NCI-H748 (cell line): ENCODE results near the gene DCXR.

Experiments used
- DNase-seq: peaks from one replicate; lab custom pipeline; 2025; ENCODE audit not compliant: unreplicated experiment; lab: John Stamatoyannopoulos, UW

DCXR gene

GRCh38 chr17:82013772-82014321 is 23.6 kb downstream of the DCXR start:
- no peak for DNase-seq

DNA sequence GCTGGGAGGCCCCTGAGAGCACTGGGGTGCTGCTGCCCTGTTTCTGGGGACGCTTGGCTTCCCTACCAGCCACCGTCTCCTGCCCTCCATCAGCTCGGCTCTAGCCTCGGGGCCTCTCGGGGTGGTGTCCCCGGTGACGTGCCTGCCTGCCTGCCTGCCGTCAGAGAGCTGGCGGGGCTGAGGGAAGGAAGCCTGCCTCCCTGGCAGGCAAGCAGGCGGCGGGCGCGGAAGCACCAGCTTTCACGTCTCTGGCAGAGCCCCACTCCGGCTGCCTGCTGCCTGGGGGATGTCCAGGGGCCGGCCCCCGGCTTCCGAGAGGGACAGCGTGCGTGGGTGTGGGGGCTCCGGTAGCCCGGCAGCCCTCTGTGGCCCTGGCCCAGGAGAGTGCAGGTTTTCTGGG is 24.2 kb downstream of the DCXR start:
- no peak for DNase-seq

- DNase-seq = peak; percentile 13
These were observed 24.7 kb downstream of the DCXR start for GRCh38 chr17:82012640-82013295.

GRCh38 chr17:82012261-82012639 is 25.2 kb downstream of the DCXR start:
- no peak for DNase-seq

GRCh38 chr17:82011617-82012187 is 25.8 kb downstream of the DCXR start:
- no peak for DNase-seq

DNA sequence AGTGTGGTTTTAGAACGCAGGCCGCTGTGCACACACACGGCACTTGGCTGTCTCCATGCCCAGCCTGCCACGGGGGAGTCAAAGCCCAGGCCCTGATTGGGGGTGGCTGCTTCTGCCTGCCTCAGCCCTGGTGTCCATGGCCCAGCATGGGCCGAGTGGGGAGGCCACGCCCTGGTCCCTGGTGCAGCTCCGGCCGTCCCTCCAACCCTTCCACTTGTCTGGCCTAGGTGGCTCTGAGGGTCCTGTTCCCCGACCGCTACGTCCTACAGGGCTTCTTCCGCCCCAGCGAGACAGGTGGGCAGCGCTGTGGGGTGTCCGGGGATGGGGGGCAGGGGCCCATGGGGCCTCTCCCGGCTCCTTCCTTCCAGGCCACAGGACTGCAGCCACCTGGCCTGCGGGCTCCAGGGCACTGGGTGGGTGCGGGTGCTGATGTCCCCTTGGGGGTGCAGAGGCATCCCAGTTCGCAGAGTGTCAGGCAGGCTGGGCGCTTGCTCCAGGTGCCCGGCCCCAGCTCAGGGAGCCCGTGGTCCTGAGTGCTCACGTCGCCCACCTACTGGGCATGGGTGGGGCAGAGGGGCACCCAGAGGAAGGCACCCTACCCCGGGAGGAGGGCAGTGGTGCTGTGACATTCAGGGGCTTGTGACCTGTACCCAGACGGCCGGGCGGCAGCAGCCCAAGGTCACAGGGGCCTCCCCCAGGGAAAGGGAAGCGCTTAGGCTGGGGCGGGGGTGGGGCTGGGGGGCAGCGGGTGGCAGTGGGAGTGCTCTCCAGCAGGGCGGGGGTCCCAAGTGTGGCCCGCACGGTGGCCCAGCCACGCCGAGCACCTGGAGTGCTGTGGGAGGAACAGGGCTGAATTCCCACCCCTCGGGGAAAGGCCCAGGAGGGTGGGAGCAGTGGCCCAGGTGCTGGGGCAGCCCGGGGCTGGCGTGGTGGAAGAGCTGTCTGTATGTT is 26.6 kb downstream of the DCXR start:
- no peak for DNase-seq

DNA sequence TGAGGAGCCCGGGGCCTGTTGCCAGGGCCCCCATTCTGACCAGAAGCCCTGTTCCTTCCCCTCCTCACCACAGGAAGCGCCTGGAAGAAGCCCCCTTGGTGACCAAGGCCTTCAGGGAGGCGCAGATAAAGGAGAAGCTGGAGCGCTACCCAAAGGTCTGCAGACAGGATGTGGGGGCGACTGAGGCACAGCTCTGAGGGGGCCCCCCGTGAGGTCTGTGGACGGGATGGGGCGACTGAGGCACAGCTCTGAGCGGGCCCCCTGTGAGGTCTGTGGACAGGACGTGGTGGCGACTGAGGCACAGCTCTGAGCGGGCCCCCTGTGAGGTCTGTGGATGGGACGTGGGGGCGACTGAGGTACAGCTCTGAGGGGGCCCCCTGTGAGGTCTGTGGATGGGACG is 28.1 kb downstream of the DCXR start:
- no peak for DNase-seq

DNA sequence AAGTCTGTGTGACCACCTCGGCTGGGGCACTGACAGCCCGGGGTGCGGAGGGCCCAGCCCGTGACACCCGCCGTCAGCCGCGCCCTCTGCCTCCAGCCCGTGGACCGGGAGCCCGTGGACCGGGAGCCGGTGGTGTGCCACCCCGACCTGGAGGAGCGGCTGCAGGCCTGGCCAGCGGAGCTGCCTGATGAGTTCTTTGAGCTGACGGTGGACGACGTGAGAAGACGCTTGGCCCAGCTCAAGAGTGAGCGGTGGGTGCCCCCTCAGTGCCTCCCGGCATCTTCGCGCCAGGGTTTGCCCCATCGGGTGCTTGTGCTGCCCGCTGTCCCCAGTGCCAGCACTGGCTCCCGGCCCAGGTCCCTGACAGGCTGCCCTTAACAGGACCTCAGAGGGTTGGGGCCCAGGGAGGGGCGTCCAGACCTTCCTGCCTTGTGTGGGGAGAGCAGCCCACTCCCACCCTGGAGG is 28.5 kb downstream of the DCXR start:
- DNase-seq = no peak

DNA sequence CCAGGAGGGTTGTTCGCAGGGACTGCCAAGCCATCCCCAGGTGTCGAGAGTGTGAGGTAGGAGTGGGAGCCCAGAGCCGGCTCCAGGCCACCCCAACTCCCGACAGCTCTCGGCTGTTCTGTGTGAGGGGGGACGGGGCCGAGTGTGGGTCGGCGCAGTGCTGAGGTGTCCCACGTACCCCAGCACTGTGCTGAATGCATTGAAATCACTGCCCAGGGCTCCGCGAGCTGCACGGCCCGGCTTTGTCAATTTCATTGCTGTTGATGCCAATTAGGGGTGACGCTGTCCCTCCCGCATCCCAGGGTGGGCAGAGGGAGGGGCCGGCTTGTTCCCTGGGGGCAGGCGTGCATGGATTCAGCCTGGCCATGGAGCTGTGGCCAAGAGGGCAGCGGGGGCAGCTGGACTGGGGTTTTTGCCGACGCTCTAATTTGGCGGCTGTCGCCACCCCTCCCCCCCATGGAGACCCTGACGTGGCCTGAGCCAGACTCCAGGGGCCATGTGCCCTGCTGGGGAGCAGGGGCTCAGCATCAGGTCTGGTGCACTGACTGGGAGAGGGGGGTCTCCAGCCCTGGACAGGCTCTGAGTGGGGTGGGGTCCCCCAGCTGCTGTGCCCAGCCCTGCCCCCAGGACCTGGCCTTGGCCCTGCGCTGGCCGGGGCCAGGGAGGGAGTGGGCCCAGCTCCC is 29.1 kb downstream of the DCXR start:
- DNase-seq = no peak

- no peak for DNase-seq
These were observed 29.8 kb downstream of the DCXR start for GRCh38 chr17:82007495-82008257.

- DNase-seq = no peak
These were observed 30.3 kb downstream of the DCXR start for GRCh38 chr17:82007228-82007494.

GRCh38 chr17:82006468-82007227 is 30.8 kb downstream of the DCXR start:
- no peak for DNase-seq

- DNase-seq = no peak
These were observed 31.7 kb downstream of the DCXR start for GRCh38 chr17:82005701-82006348.

GRCh38 chr17:82004517-82005455 is 32.7 kb downstream of the DCXR start:
- no peak for DNase-seq

GRCh38 chr17:82003411-82004381 is 33.8 kb downstream of the DCXR start:
- no peak for DNase-seq

- DNase-seq = no peak
These were observed 35.9 kb downstream of the DCXR start for GRCh38 chr17:82001571-82002056.
